Measurements from ENCODE around the gene LRRC56.
A peak's percentile ranks its signal among the peaks of the same experiment; 100 is the strongest.

Gene LRRC56

DNA sequence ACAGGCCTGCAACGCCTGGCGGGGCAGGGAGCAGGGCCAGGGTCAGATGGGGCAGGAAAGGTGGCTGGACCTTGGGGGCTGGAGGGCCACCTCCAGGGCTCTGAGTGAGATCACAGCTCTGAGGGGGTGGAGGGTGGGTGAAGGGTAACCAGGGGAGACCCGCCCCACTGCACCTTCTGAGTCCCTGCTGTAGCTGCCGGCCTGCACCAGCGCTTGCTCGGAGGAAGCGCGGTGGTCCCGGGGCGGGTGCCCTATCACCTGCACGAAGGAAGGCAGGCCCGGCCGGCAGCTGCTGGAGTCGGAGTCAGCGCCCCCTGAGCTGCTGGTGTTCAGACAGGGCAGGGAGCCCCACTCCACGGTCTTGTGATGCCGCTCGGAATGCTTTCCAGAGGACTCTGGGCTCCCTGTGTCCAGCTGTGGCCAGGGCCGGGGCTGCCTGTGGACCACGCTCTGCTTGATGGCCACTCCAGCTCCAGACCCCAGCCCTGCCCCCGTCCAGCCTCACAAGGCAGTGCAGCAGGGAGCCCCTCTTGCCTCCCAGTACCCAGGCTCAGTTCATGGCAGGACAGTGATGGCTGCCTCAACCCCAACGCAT lies 19.4 kb downstream of the LRRC56 start:
- DNase-seq (ENCODE audit: insufficient read length, low spot score) (no peak), FAIRE-seq (no peak)

DNA sequence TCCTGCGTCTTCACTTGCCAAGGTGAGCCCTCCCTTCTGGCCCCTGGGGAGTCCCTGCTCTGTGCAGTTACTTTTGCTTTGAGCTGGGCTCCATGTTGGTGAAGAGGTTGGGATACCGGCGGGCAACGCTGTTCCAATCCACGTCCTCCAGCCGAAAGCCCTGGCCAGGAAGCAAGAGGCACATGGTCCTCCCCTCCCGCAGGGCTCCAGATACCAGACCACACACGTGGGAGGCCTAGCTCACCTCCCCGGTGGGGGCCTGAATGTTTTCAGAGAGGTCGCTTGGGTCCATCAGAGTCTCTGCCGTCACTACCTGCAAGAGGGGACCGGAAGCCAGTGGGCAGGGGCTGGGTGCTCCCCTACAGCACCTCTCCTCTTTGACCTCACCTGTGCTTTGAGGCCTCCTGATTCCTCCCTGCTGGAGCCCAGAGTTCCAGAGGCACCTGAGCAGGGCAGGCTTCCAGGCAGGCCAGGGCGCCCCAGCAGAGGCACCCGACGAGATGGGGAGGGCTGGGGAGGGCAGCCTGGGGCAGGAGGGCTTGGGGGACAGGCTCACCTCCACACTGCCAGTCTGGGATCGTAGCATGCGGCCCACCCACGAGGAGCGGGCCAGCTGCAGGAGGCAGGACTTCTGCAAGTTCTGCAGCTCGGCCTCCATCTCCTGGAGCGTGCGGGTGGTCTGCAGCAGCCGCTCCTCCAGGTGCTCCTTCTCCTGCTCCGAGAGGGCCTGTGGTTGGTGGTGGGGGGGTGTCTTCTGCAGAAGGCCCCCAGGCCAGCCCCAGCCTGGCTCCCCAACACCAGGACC lies 20.2 kb downstream of the LRRC56 start:
- FAIRE-seq = no peak

DNA sequence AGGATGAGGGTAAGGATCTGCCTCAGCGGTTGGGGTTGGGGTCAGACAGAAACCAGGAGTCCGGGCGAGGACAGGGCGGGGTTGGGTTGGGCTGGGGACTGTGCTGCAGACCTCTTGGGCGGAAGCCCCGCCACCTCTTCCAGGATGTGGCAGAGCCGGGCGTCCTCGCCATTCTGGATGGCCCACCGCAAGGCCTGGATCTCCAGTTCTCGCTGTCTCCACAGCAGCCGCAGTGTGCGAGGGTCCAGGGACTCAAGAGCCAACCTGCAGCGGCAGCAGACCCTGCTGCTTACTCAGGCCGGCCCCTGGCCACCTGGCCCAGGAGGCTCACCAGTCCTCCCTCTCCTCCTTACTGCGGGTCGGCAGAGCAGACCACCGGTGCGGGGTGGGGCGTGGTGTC lies 21.2 kb downstream of the LRRC56 start:
- no peak for FAIRE-seq
- DNase-seq (ENCODE audit: insufficient read length, low spot score) = no peak

More for the DNA sequence above, 20.2 kb downstream of the LRRC56 start:
- no peak for DNase-seq (ENCODE audit: insufficient read length, low spot score)

DNA sequence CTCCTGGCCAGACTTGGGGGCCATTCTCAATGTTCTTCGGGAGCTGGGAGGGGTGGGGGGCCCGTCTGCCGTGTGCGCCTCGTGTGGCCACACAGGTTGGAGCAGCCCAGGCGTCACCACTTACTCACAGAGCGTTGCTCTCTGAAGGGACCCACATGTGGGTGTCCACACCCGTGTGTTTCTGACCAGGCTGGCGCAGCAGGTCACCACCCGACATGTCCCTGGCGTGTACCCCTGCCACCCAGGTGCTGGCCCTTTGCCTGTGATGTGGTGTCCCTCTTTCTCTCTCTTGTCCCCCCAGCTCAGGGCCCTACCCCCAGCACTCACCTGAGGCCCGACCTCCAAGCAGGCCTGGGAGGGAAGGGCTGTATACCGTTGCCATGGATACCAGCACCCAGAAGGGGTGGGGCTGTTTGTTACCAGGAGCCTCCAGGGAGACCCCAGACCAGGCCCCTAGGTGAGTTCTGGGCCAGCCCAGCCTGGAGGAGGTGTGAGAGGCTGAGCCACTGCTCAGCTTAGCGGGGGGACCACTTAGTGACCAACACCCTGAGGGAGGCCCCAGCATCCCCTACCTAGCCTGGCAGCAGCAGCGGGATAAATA lies 21.8 kb downstream of the LRRC56 start:
- DNase-seq (ENCODE audit: insufficient read length, low spot score) (no peak), FAIRE-seq (no peak)

- FAIRE-seq = no peak
- no peak for DNase-seq (ENCODE audit: insufficient read length, low spot score)
These were observed 22.5 kb downstream of the LRRC56 start for GRCh38 chr11:559712-560304.

DNA sequence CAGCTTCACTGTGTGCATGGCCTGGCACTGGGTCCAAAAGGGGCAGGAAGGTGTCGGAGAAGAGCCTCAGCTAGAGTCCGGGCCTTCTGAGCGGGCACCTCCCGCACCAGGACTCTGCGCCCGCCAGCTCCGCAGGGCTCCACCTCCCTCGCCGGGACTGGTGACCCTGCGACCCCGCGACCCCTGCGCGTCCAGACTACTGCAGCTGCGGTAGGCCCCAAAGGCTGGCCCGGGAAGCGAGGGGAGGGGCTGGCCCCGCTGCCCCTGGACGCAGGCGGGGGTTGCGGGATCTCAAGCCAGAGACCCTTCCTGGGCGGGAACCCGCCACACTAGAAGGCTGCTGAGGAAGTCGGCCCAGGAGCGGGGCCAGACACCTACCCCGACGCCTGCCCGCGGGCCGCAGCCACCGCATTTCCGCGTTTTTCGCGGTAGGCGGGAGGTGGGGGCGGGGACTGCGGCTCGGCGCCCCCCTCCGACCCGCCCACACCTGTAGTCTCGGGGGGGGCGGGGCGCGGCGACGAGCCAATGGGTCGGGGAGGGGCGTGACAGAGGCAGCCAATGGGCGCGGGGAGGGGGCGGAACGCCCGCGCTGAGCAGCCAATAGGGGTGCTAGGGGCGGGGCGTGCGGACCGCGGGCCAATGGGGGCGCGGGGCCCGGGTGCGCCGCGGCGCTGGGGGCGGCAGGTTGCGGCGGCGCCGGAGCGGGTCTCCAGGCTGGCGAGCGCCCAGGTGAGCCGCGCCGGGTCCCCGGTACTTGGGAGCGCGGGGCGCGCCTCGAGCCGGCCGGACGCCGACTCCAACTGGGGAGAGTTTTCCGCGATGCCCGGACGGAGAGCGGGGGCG lies 23.2 kb downstream of the LRRC56 start, which contains the start of the genes LMNTD2 and RASSF7:
Gene LMNTD2 (minus strand): TSS at position 434 of the 843 bp plus-strand sequence. CDS start 22 bp downstream, at position 412.
Gene RASSF7 (plus strand): TSS at position 666 of the 843 bp plus-strand sequence. CDS start 799 bp downstream, outside the sequence.
- peak; percentile 88 for FAIRE-seq

DNA sequence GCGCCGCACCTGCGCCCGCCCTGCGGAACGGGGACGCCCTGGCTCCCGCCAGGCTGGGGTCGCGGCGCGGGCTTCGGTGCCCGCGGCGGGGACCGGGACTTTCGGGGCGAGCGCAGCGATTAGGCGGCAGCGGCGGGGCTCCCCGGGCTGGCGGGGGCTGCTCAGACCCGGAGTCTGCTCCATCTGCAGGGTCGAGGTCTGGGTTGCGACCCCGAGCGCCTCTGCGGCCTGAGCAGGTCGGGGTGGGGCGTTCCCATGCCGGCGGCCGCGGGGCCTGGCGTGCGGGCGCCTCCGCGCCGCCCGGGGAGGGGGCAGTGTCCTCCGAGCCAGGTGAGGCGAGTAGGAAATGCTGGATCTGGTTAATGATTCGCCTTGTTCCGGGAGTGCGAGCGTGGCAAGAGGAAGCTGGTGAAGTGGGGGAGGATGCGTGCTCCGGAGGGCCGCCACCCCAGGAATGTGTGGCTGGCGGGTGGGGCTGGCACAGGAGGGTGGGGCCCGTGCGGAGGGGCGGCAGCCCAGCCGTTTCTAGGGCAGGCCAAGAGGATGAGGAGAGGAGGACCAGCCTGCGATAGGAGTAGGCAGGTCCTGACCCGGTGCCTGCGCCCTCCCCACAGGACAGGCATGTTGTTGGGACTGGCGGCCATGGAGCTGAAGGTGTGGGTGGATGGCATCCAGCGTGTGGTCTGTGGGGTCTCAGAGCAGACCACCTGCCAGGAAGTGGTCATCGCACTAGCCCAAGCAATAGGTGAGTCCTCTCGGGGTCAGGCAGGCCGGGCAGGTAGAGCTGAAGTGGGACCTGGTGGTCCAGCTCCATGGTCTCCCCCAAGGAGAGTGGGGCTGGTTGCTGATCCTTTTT lies 24.0 kb downstream of the LRRC56 start:
- peak; percentile 54 for DNase-seq (ENCODE audit: insufficient read length, low spot score)
- no peak for FAIRE-seq

More for the DNA sequence above, 23.2 kb downstream of the LRRC56 start, which contains the start of the genes LMNTD2 and RASSF7:
- peak; percentile 100 for DNase-seq (ENCODE audit: insufficient read length, low spot score)

DNA sequence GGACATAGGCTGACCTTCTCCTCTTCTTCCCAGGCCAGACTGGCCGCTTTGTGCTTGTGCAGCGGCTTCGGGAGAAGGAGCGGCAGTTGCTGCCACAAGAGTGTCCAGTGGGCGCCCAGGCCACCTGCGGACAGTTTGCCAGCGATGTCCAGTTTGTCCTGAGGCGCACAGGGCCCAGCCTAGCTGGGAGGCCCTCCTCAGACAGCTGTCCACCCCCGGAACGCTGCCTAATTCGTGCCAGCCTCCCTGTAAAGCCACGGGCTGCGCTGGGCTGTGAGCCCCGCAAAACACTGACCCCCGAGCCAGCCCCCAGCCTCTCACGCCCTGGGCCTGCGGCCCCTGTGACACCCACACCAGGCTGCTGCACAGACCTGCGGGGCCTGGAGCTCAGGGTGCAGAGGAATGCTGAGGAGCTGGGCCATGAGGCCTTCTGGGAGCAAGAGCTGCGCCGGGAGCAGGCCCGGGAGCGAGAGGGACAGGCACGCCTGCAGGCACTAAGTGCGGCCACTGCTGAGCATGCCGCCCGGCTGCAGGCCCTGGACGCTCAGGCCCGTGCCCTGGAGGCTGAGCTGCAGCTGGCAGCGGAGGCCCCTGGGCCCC lies 24.8 kb downstream of the LRRC56 start:
- FAIRE-seq (no peak), DNase-seq (ENCODE audit: insufficient read length, low spot score) (no peak)

DNA sequence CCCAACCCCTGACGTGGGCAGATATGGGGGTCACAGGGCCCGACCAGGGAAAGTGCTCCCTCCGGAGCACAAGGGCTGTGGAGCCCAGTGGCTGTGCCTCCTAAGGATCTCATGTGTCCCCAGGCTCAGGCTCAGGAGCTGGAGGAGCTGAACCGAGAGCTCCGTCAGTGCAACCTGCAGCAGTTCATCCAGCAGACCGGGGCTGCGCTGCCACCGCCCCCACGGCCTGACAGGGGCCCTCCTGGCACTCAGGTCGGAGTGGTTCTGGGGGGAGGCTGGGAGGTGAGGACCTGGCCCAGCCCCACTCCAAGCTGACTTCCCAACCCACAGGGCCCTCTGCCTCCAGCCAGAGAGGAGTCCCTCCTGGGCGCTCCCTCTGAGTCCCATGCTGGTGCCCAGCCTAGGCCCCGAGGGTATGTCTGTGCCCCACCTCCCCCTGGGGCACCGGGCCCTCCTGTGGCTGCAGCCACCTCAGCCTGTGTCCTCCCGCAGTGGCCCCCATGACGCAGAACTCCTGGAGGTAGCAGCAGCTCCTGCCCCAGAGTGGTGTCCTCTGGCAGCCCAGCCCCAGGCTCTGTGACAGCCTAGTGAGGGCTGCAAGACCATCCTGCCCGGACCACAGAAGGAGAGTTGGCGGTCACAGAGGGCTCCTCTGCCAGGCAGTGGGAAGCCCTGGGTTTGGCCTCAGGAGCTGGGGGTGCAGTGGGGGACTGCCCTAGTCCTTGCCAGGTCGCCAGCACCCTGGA lies 25.9 kb downstream of the LRRC56 start:
- DNase-seq (ENCODE audit: insufficient read length, low spot score) (no peak), FAIRE-seq (no peak)

DNA sequence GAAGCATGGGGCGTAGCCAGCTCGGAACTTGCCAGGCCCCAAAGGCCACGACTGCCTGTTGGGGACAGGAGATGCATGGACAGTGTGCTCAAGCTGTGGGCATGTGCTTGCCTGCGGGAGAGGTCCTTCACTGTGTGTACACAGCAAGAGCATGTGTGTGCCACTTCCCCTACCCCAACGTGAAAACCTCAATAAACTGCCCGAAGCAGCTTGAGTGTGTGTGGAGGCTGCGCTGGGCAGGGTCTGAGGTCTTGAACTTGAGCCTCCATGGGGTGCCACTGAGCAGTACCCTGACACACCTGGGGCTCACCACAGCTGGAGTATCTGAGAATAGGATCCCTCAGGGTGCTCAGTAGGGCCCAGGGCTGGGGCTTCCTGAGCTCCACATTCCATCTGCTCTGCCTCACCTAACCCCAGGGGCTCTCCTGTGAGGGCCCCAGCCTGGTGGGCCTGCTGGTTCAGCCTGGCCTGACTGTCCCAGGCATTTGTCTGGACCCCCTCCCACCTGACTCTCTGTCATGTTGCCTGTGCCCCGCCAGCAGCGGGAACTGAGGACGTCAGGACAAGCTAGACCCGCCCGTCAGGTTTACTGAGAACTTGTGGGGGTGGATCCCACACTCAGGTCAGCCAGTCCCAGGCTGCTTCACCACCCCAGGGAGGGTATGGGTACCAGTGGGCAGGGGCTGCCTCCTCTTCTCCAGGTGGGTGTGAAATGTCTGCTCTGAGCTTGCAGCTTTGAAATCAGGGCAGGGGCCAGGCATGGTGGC lies 26.7 kb downstream of the LRRC56 start:
- FAIRE-seq (no peak), DNase-seq (ENCODE audit: insufficient read length, low spot score) (no peak)

GRCh38 chr11:565921-566509 lies 28.7 kb downstream of the LRRC56 start:
- FAIRE-seq = no peak
- DNase-seq (ENCODE audit: insufficient read length, low spot score) = no peak

DNA sequence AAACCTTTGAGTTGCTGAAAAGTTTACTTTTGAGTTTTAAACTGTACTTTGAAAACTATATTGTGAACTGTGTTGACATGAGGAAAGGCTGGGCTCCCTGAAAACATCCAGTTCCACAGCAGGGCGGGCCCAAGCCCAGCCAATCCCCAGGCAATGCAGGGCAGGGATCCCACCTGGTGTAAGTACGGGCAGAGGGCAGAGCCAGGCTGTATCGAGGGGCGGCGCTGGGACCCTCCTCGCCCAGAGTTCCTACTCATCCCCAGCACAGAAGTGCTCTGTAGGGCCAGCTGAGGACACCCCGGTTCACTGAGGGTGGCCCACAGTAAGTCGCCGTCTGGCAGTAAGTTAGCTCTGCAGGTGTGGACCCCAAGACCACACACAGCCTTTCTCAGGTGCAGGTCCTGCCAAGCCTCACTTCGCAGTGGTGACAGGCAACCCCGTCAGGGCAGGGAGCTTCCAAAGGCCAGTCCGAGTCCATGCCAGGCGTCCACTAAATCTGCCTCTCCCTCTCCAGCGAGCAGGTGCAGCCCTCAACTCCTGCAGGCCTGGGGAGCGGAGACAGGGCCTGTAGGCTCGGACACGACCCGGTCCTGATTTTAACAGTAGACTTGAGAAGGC lies 29.8 kb downstream of the LRRC56 start:
- no peak for FAIRE-seq
- DNase-seq (ENCODE audit: insufficient read length, low spot score) = no peak

DNA sequence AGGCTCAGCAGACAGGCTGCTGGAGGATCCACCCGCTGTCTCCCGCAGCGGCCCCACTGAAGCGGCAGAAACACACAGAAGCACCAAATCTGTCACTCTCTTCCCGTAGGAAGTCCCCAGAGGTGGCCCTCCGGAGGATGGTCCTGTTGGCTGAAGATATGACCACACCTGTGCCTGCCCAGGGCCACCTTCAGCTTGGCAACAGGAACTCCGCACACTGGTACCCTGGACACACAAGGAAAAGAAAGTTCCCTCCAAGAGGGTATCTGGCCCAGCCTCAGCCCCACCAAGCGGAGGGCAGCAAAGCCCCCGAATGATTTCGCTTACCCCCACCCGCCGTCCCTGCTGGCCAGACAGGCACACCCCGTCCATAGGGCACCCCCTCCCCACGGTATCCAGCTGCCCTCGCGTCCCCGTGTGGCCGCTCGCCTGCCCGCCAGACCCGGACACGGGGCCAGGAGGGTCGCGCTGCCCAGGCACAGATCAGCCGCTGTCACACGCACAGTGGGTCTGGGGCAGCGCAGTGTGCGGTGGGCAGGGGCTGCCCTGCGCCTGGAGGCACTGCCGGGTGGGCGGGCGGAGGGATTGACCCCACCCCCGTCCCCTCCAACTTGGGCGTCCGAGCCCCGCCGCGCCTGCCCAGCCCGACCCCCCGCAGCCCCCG lies 30.4 kb downstream of the LRRC56 start:
- no peak for FAIRE-seq
- no peak for DNase-seq (ENCODE audit: insufficient read length, low spot score)

GRCh38 chr11:568306-569157 lies 31.2 kb downstream of the LRRC56 start:
- DNase-seq (ENCODE audit: insufficient read length, low spot score) = peak; percentile 100
- FAIRE-seq = peak; percentile 70

DNA sequence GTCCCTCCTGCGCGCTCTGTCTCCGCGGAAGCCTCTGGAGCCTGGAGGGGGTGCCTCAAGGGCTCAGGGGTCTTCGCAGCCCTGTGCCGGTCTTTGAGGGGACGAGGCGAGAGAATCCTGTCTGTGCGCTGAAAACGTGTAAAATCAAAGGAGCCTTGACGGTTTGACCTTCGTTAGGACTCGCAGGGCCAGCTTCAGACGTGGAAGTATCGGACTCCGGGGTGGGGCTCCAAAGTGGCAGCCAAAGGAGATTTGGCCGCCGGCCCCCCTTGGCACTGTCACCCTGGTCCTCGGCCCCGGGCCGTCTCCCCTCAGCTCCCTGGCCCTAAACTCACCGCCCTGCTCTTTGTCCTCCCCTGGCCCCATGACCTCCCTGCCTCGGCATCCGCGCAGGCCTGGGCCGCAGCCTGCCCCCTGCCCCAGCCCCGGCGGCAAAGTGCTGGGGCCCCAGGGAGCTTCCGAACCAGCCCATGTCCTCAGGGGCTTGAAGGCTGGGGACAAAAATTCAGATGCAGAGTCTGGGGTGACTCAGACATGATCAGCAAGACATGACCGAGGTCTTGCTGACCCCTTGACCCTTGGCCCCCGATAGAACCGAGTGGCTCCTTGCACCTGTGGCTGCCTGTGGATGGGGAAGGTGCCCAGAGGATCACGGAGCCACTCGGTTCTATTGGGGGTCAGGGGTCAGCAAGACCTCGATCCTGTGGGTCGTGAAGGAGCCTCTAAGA lies 32.0 kb downstream of the LRRC56 start:
- FAIRE-seq (peak; percentile 63), DNase-seq (ENCODE audit: insufficient read length, low spot score) (no peak)

Data from GM19239 (cell line).